LNCAP (cell line): ENCODE measurements around the gene LGALS13.

Experiments
- CTCF ChIP-seq: fragments of 450-650 bp; IDR thresholded peaks from 2 replicates; pipeline ENCODE4 v1.5.1; 2017; ENCODE audit warnings: mild to moderate bottlenecking

LGALS13 gene

GRCh38 chr19:39647918-39648317 lies 45.6 kb downstream of the LGALS13 start:
- TF ChIP-seq CTCF = no peak

GRCh38 chr19:39655613-39656012 lies 53.3 kb downstream of the LGALS13 start, which contains the start of gene LGALS16:
Gene LGALS16 (plus strand): TSS chr19:39655913. CDS start chr19:39655962, 49 bp downstream.
- TF ChIP-seq CTCF = no peak
